WI38 (cell line): ENCODE data around the gene TENT4B.

Experiments
- H3K4me3 ChIP-seq: 2 replicates; pipeline ENCODE4 v1.5.1; 2011; ENCODE audit warnings: low read depth, mild to moderate bottlenecking, control low read depth, low read length
- CTCF ChIP-seq: IDR thresholded peaks from 2 replicates; pipeline ENCODE4 v1.5.1; 2012; ENCODE audit warnings: low read depth, mild to moderate bottlenecking, control low read depth, low read length

The TENT4B gene

GRCh38 chr16:50154420-50154950 is 1.4 kb downstream of the TENT4B start:
- TF ChIP-seq CTCF: no peak
- H3K4me3 ChIP-seq: peak overlapping the region; percentile 86

GRCh38 chr16:50155925-50156324 is 2.8 kb downstream of the TENT4B start:
- H3K4me3 ChIP-seq: peak overlapping the region; percentile 86
- TF ChIP-seq CTCF: no peak

GRCh38 chr16:50156590-50156989 is 3.5 kb downstream of the TENT4B start:
- no peak overlapping the region for H3K4me3 ChIP-seq
- no peak for TF ChIP-seq CTCF

- no peak overlapping the region for H3K4me3 ChIP-seq
- no peak for TF ChIP-seq CTCF
These were observed 7.5 kb downstream of the TENT4B start for GRCh38 chr16:50160495-50161164.

GRCh38 chr16:50161950-50162349 is 8.8 kb downstream of the TENT4B start:
- H3K4me3 ChIP-seq: no peak overlapping the region
- TF ChIP-seq CTCF: no peak

- no peak for TF ChIP-seq CTCF
- no peak overlapping the region for H3K4me3 ChIP-seq
These were observed 12.4 kb downstream of the TENT4B start for GRCh38 chr16:50165473-50165872.
